Gastrocnemius medialis (tissue), 4 donors: ENCODE results near the gene GLI3.

Source experiments
- CTCF ChIP-seq, 5 experiments: fragments of 450-650 bp in 3 of 5; fragments of 200-600 bp in 2 of 5; sonication (generic) in 2 of 5; IDR thresholded peaks in 4 of 5; conservative IDR thresholded peaks in 1 of 5; 1 replicate in 4 of 5; 2 replicates in 1 of 5; pipeline ENCODE4 v1.5.1; 2016 to 2019; ENCODE audit warnings: antibody characterized with exemption in 5 of 5, mild to moderate bottlenecking in 3 of 5, moderate library complexity in 3 of 5
- POLR2A ChIP-seq, 2 donors: fragments of 450-650 bp; IDR thresholded peaks; one replicate each; pipeline ENCODE4 v1.6.1; 2017; ENCODE audit warnings: antibody characterized with exemption in 2 of 2, mild to moderate bottlenecking in 2 of 2, moderate library complexity in 2 of 2

GRCh38 chr7:42135728-42136127 lies 101.3 kb downstream of the GLI3 start:
- TF ChIP-seq CTCF (IDR thresholded peaks at IDR 0.05 in 4 of 5, conservative IDR thresholded peaks at IDR 0.05 in 1 of 5) (no peak), POLR2A (IDR thresholded peaks at IDR 0.05) (no peak)
